PC-3 (cell line): Measurements from ENCODE around the gene RBMS3. TPM values are rescaled to one million over a fixed set of nuclear protein-coding genes. Genes with fewer than 3 reads are reported as not detected.

Experiments
- ATAC-seq: fragments of 200-7000 bp; cut with Tn5 transposase; 2 replicates; pipeline ENCODE4 v1.9.1; 2020; ENCODE audit warnings: mild to moderate bottlenecking, moderate library complexity
- BruUV-seq: library from RNA; stranded (reverse); fragments of 400-500 nt; replicated peaks from 2 replicates; lab custom pipeline; 2021; lab: Mats Ljungman, UMichigan
- CTCF ChIA-PET: fragments of 300-600 bp; sonication (Branson Sonifier 250); formaldehyde crosslinking; loops from one replicate; lab custom pipeline; 2022; ENCODE audit warnings: antibody characterized with exemption; lab: Charles Lee
- POLR2A ChIA-PET: fragments of 300-600 bp; sonication (Branson Sonifier 250); formaldehyde crosslinking; loops from one replicate; lab custom pipeline; 2022; ENCODE audit warnings: antibody characterized with exemption; ENCODE audit not compliant: unreplicated experiment; lab: Charles Lee
- DNase-seq: peaks from one replicate; pipeline ENCODE4 v3.0.0-alpha.2; 2015
- H2AFZ ChIP-seq: fragments of 300-600 bp; sonication (generic); 2 replicates; pipeline ENCODE4 v1.6.0; 2016; ENCODE audit warnings: antibody characterized with exemption, low read length
- H3F3A ChIP-seq: fragments of 300-600 bp; sonication (generic); one replicate; pipeline ENCODE4 v1.6.0; 2017; ENCODE audit warnings: antibody characterized with exemption, low read length, control low read depth, mild to moderate bottlenecking; ENCODE audit not compliant: unreplicated experiment
- H3K27ac ChIP-seq: fragments of 300-600 bp; sonication (generic); 2 replicates; pipeline ENCODE4 v1.5.1; 2016; ENCODE audit warnings: mild to moderate bottlenecking, low read length
- H3K27me3 ChIP-seq: fragments of 300-600 bp; sonication (generic); 2 replicates; pipeline ENCODE4 v1.6.1; 2016; ENCODE audit warnings: low read length, mixed read lengths
- H3K36me3 ChIP-seq: fragments of 300-600 bp; sonication (generic); 2 replicates; pipeline ENCODE4 v1.6.1; 2016; ENCODE audit warnings: low read depth, mixed run types, low read length, mixed read lengths
- H3K4me1 ChIP-seq: fragments of 300-600 bp; sonication (generic); 2 replicates; pipeline ENCODE4 v1.5.1; 2016; ENCODE audit warnings: low read length; ENCODE audit not compliant: insufficient read depth
- H3K4me2 ChIP-seq: fragments of 300-600 bp; sonication (generic); 2 replicates; pipeline ENCODE4 v1.6.0; 2016; ENCODE audit warnings: low read length
- H3K4me3 ChIP-seq: fragments of 300-600 bp; sonication (generic); 2 replicates; pipeline ENCODE4 v1.5.1; 2016; ENCODE audit warnings: mild to moderate bottlenecking, low read length, mixed read lengths
- H3K79me2 ChIP-seq: fragments of 300-600 bp; sonication (generic); 2 replicates; pipeline ENCODE4 v1.6.1; 2017; ENCODE audit warnings: low read length, mixed read lengths
- H3K9ac ChIP-seq: fragments of 300-600 bp; sonication (generic); 2 replicates; pipeline ENCODE4 v1.6.0; 2016; ENCODE audit warnings: mild to moderate bottlenecking, low read length
- H3K9me2 ChIP-seq: fragments of 300-600 bp; sonication (generic); replicated peaks from 2 replicates; pipeline ENCODE4 v1.6.1; 2016; ENCODE audit warnings: mixed run types, low read length, mixed read lengths
- H3K9me3 ChIP-seq: fragments of 300-600 bp; sonication (generic); 2 replicates; pipeline ENCODE4 v1.6.1; 2016; ENCODE audit warnings: low read length, mixed read lengths
- H4K20me1 ChIP-seq: fragments of 300-600 bp; sonication (generic); 2 replicates; pipeline ENCODE4 v1.6.1; 2016; ENCODE audit warnings: low read length, mixed read lengths
- CTCF ChIP-seq: fragments of 300-600 bp; sonication (generic); conservative IDR thresholded peaks from 2 replicates; pipeline ENCODE4 v1.5.1; 2017; ENCODE audit warnings: antibody characterized with exemption, low read depth, mild to moderate bottlenecking, low read length
- EZH2 ChIP-seq: fragments of 300-600 bp; sonication (generic); IDR thresholded peaks from one replicate; pipeline ENCODE4 v1.6.1; 2017; ENCODE audit warnings: antibody characterized with exemption, mild to moderate bottlenecking, low read length; ENCODE audit not compliant: unreplicated experiment
- EZH2phosphoT487 ChIP-seq: fragments of 300-600 bp; sonication (generic); IDR thresholded peaks from 2 replicates; pipeline ENCODE4 v1.6.1; 2018; ENCODE audit warnings: mild to moderate bottlenecking, antibody characterized with exemption, low read length, borderline replicate concordance
- intact Hi-C: fragments of 100-400 bp; cut with micrococcal nuclease; formaldehyde crosslinking; loops from 2 replicates; pipeline ENCODE4 v1.9.0; 2023
- total RNA-seq: library from RNA; depleted of rRNA; stranded (reverse); fragments of >200 nt; gene quantifications from 2 replicates; pipeline ENCODE4 v1.2.3, GENCODE V29; 2014

Gene RBMS3
- total RNA-seq, 1 experiment from 2014 or later: 5.4 TPM

DNA sequence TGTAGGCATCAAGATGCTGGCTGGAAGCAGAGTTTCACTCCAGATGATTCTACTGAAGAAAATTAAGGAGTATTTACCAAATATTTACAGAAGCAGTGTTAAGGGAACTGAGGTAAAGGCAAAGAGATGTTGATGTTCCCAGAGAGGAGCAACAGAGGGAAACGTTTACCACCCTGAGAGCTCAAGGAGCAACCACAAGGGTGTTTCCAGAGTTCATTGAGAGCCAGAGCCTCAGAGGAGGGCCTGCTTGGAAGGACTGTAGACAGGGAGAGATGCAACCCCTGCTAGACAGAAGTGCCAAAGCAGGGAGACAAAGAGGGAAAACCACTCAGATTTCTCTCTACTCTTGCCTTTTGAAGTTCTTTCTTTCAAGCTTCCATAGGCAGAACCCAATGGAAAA lies 474.5 kb downstream of the RBMS3 start:
- Histone ChIP-seq H3K4me1 (peaks cover 30% of the 10 kb centered on the region), H3K4me2 (no peak overlapping the region), H3K9ac (no peak overlapping the region), H3K9me2 (no peaks in the 10 kb centered on the region), H3K36me3 (no peaks in the 10 kb centered on the region), H4K20me1 (no peaks in the 10 kb centered on the region), H3K9me3 (no peaks in the 10 kb centered on the region), H3F3A (no peaks in the 10 kb centered on the region), H3K27me3 (no peaks in the 10 kb centered on the region), H2AFZ (no peak overlapping the region), H3K4me3 (no peak overlapping the region), H3K79me2 (no peaks in the 10 kb centered on the region), H3K27ac (no peak overlapping the region)
- no peak for ATAC-seq
- no TSS peak for BruUV-seq
- DNase-seq: no peak
- no peak for TF ChIP-seq EZH2phosphoT487
- TF ChIP-seq CTCF: no peak
- TF ChIP-seq EZH2: no peak
- ChIA-PET POLR2A (no interaction called here), CTCF (no interaction called here)
- intact Hi-C loops: no loop called here

DNA sequence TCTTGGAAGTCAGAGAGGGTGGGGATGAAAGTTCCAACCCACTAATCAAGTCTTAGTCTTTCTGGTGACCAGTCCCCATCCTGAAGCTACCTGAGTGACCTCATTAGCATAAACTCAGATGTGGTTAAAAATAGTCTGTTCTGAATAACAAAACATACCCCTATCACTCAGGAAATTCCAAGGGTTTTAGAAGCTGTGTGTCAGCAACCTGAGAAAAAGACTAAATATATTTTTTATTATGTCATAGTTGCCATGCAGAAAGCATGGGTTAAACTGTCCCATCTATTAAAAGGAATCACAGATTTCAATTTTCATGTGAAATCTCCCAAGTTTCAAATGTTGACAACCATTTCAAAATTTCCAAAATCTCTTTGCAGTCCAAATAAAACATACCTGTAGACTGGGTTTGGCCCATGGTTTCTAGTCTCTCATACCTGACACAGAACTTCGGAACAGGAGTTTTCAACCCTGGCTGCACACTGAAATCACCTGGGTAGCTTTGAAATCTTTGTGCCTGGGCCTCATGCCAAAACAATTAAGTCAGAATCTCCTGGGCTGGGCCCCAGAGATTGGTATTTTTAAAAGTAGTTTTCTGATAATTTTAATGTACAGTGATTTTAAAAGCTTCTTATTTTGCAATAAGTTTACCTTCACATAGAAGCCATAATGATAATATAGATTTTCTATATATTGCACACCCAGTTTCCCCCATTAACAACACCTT lies 476.3 kb downstream of the RBMS3 start:
- Histone ChIP-seq H3K27ac (no peak overlapping the region), H3K36me3 (no peaks in the 10 kb centered on the region), H3K9ac (no peak overlapping the region), H2AFZ (no peak overlapping the region), H3K9me3 (no peaks in the 10 kb centered on the region), H3K27me3 (no peaks in the 10 kb centered on the region), H3K4me3 (no peak overlapping the region), H3K9me2 (no peaks in the 10 kb centered on the region), H3K4me2 (0 out of 2 replicates have a peak overlapping the region, but pooled peaks have one; percentile 3), H3K79me2 (no peaks in the 10 kb centered on the region), H3K4me1 (peaks cover 30% of the 10 kb centered on the region), H3F3A (no peaks in the 10 kb centered on the region), H4K20me1 (no peaks in the 10 kb centered on the region)
- intact Hi-C loops: no loop called here
- ATAC-seq (peak; percentile 40), DNase-seq (peak; percentile 48)
- ChIA-PET CTCF (interaction anchor here (0.6 kb wide), 2 partner anchors 87 to 330 kb away, joined by 3 to 5 read pairs; no protein-coding TSS in a partner anchor), POLR2A (interaction anchor here (0.6 kb wide), 1 partner anchor 613 kb away, joined by 3 read pairs; no protein-coding TSS in a partner anchor)
- TF ChIP-seq CTCF (no peak), EZH2 (no peak), EZH2phosphoT487 (no peak)
- no TSS peak for BruUV-seq

GRCh38 chr3:29758108-29758433 lies 477.2 kb downstream of the RBMS3 start:
- H3K79me2 ChIP-seq: no peaks in the 10 kb centered on the region
- POLR2A ChIA-PET: no interaction called here
- no peak; the same call in 1 of the 2 replicates for ATAC-seq
- no peak for DNase-seq
- no peaks in the 10 kb centered on the region for H3F3A ChIP-seq
- no peaks in the 10 kb centered on the region for H3K36me3 ChIP-seq
- H3K4me1 ChIP-seq: peaks cover 30% of the 10 kb centered on the region
- no peaks in the 10 kb centered on the region for H3K9me2 ChIP-seq
- no peak overlapping the region for H2AFZ ChIP-seq
- BruUV-seq: no TSS peak
- no peak overlapping the region for H3K4me3 ChIP-seq
- no peak overlapping the region for H3K27ac ChIP-seq
- no peaks in the 10 kb centered on the region for H3K27me3 ChIP-seq
- H4K20me1 ChIP-seq: no peaks in the 10 kb centered on the region
- CTCF ChIA-PET: no interaction called here
- H3K9me3 ChIP-seq: no peaks in the 10 kb centered on the region
- no peak overlapping the region for H3K4me2 ChIP-seq
- intact Hi-C loops: no loop called here
- H3K9ac ChIP-seq: no peak overlapping the region
- TF ChIP-seq EZH2 (no peak), EZH2phosphoT487 (no peak), CTCF (no peak)
